GM12873 (cell line): Measurements from ENCODE around the gene MEIS1.

Experiments
- CTCF ChIP-seq: IDR thresholded peaks from 2 replicates; pipeline ENCODE4 v1.5.1; 2012; ENCODE audit warnings: low read depth, mild to moderate bottlenecking, moderate library complexity, low read length, control low read depth; ENCODE audit not compliant: insufficient read depth; ENCODE audit errors: missing control alignments

MEIS1 gene

GRCh38 chr2:66412874-66413273 is 22.1 kb upstream of the MEIS1 start:
- no peak for TF ChIP-seq CTCF

GRCh38 chr2:66414896-66415295 is 20.0 kb upstream of the MEIS1 start:
- no peak for TF ChIP-seq CTCF

- TF ChIP-seq CTCF, result no peak
Observed at GRCh38 chr2:66418381-66418780, 16.5 kb upstream of the MEIS1 start.

GRCh38 chr2:66421612-66422011 is 13.3 kb upstream of the MEIS1 start:
- no peak for TF ChIP-seq CTCF

GRCh38 chr2:66423391-66424124 is 11.4 kb upstream of the MEIS1 start:
- TF ChIP-seq CTCF, result no peak

- no peak for TF ChIP-seq CTCF
Observed at GRCh38 chr2:66426244-66427111, 8.4 kb upstream of the MEIS1 start.

GRCh38 chr2:66427300-66427699 is 7.6 kb upstream of the MEIS1 start:
- no peak for TF ChIP-seq CTCF
